ENCODE results near the gene CLCF1. TPM values are rescaled to one million over a fixed set of nuclear protein-coding genes. Genes with fewer than 3 reads are reported as not detected.

The CLCF1 gene
- polyA plus RNA-seq, 1 of the 3 experiments (the other 2 are of a cell fraction) = 27.0 TPM

- Histone ChIP-seq H3K79me2 (ENCODE audit: insufficient read depth) (0 out of 2 replicates have a peak, but pooled peaks cover 4% of the 10 kb centered on the region), H3K4me2 (no peak overlapping the region), H3K4me1 (ENCODE audit: control insufficient read depth in 1 of 2, insufficient read depth in 2 of 2, low read depth in 1 of 2, low read length in 1 of 2) (peaks cover 4 to 27% of the 10 kb centered on the region in 2 experiments; a peak in 1 of 4 replicates), H3K27me3 (ENCODE audit: insufficient read depth) (no peaks in the 10 kb centered on the region), H3K9me2 (no peaks in the 10 kb centered on the region), H3K36me3 (replicated peaks in 1 of 2; ENCODE audit: control insufficient read depth in 1 of 2, insufficient read depth in 2 of 2, low read length in 1 of 2) (no peaks in the 10 kb centered on the region), H3K9me3 (no peaks in the 10 kb centered on the region), H3F3A (replicated peaks; ENCODE audit: insufficient read depth) (peaks cover 23% of the 10 kb centered on the region), H4K20me1 (ENCODE audit: insufficient read depth) (no peaks in the 10 kb centered on the region), H3K27ac (ENCODE audit: low read depth in 2 of 2, low read length in 1 of 2) (no peak overlapping the region), H3K9ac (no peak overlapping the region), H2AFZ (ENCODE audit: low read depth) (no peak overlapping the region), H3K4me3 (ENCODE audit: low read depth in 2 of 2, low read length in 1 of 2) (no peak overlapping the region)
- 92% methylated on average over 9 of the region's 9 CpGs for WGBS (ENCODE audit: low lambda C conversion rate)
- CTCF ChIA-PET = interaction anchor here (0.8 to 12.0 kb wide), 5 partner anchors 27 to 196 kb away, joined by 3 to 274 read pairs (median 6); partner anchors contain the start of genes ANKRD13D, GRK2 and KDM2A
- POLR2A ChIA-PET = no interaction called here
- TF ChIP-seq RFX5 (IDR thresholded peaks at IDR 0.05; ENCODE audit: low read length) = no peak
- no peak for DNase-seq
Observed at GRCh38 chr11:67315325-67315909, 58.0 kb downstream of the CLCF1 start.

- Histone ChIP-seq H4K20me1 (ENCODE audit: insufficient read depth) (no peaks in the 10 kb centered on the region), H3K27me3 (ENCODE audit: insufficient read depth) (no peaks in the 10 kb centered on the region), H3K4me1 (ENCODE audit: control insufficient read depth in 1 of 2, insufficient read depth in 2 of 2, low read depth in 1 of 2, low read length in 1 of 2) (peaks cover 4 to 27% of the 10 kb centered on the region in 2 experiments; a peak in 1 of 4 replicates), H2AFZ (ENCODE audit: low read depth) (no peak overlapping the region), H3F3A (replicated peaks; ENCODE audit: insufficient read depth) (peaks cover 23% of the 10 kb centered on the region), H3K27ac (ENCODE audit: low read depth in 2 of 2, low read length in 1 of 2) (no peak overlapping the region), H3K4me2 (no peak overlapping the region), H3K79me2 (ENCODE audit: insufficient read depth) (0 out of 2 replicates have a peak, but pooled peaks cover 4% of the 10 kb centered on the region), H3K4me3 (ENCODE audit: low read depth in 2 of 2, low read length in 1 of 2) (no peak overlapping the region), H3K9ac (no peak overlapping the region), H3K36me3 (replicated peaks in 1 of 2; ENCODE audit: control insufficient read depth in 1 of 2, insufficient read depth in 2 of 2, low read length in 1 of 2) (no peaks in the 10 kb centered on the region), H3K9me2 (no peaks in the 10 kb centered on the region), H3K9me3 (no peaks in the 10 kb centered on the region)
- DNase-seq = no peak
- TF ChIP-seq EP300 (IDR thresholded peaks at IDR 0.05; ENCODE audit: borderline replicate concordance in 1 of 2, low read depth in 1 of 2, low read length in 1 of 2) (no peak), TAF1 (IDR thresholded peaks at IDR 0.05; ENCODE audit: borderline replicate concordance, low read depth, low read length) (no peak), USF1 (IDR thresholded peaks at IDR 0.05; ENCODE audit: borderline replicate concordance, low read depth) (no peak), MXI1 (IDR thresholded peaks at IDR 0.05; ENCODE audit: low read depth, low read length) (no peak), RXRA (IDR thresholded peaks at IDR 0.05; ENCODE audit: borderline replicate concordance, low read depth) (no peak), YY1 (IDR thresholded peaks at IDR 0.05; ENCODE audit: low read depth) (no peak)
- ChIA-PET POLR2A (no interaction called here), CTCF (interaction anchor here (0.8 to 12.0 kb wide), 6 partner anchors 25 to 260 kb away, joined by 3 to 274 read pairs (median 5); partner anchors contain the start of genes ANKRD13D and GRK2)
- 81% methylated on average over 2 of the region's 2 CpGs for WGBS (ENCODE audit: low lambda C conversion rate)
Observed at GRCh38 chr11:67314218-67314617, 59.2 kb downstream of the CLCF1 start.

Small RNA genes lying within 50 kb of the gene (small RNA-seq; reads per million reads assigned to genes)
- 0 reads per million in 7 experiments for gene RN7SKP239
- 0 reads per million in 7 experiments for gene RNU6-1238P

Other genes starting within 250 kb of the CLCF1 start
- 44.6 and 48.5 TPM in 2 replicates for gene GRK2, start 107.1 kb downstream of the CLCF1 start, polyA plus RNA-seq (2012; rRNA removed)
- 50.2 and 51.4 TPM in 2 replicates for gene ANKRD13D, start 84.3 kb downstream of the CLCF1 start, polyA plus RNA-seq (2012; rRNA removed)
- gene SSH3, start 70.1 kb downstream of the CLCF1 start, polyA plus RNA-seq (2012; rRNA removed) = 13.5 and 17.1 TPM in 2 replicates
- gene POLD4, start 20.1 kb downstream of the CLCF1 start, polyA plus RNA-seq (2012; rRNA removed) = 80.4 and 89.4 TPM in 2 replicates
- gene RAD9A, start 18.4 kb upstream of the CLCF1 start, polyA plus RNA-seq (2012; rRNA removed) = 21.5 and 22.3 TPM in 2 replicates
- gene PPP1CA, start 28.3 kb upstream of the CLCF1 start, polyA plus RNA-seq (2012; rRNA removed) = 210 and 261 TPM in 2 replicates
- 0.05 TPM in 1 of 2 replicates, not detected in the other for gene TBC1D10C, start 30.5 kb upstream of the CLCF1 start, polyA plus RNA-seq (2012; rRNA removed)
- 0.15 and 0.23 TPM in 2 replicates for gene CARNS1, start 42.1 kb upstream of the CLCF1 start, polyA plus RNA-seq (2012; rRNA removed)
- gene RPS6KB2, start 54.9 kb upstream of the CLCF1 start, polyA plus RNA-seq (2012; rRNA removed) = 52.0 and 53.2 TPM in 2 replicates
- 1.3 and 1.4 TPM in 2 replicates for gene PTPRCAP, start 64.1 kb upstream of the CLCF1 start, polyA plus RNA-seq (2012; rRNA removed)
- 195 and 220 TPM in 2 replicates for gene CORO1B, start 69.9 kb upstream of the CLCF1 start, polyA plus RNA-seq (2012; rRNA removed)
- not detected in 2 replicates for gene GPR152, start 79.1 kb upstream of the CLCF1 start, polyA plus RNA-seq (2012; rRNA removed)
- gene CABP4, start 81.8 kb upstream of the CLCF1 start, polyA plus RNA-seq (2012; rRNA removed) = not detected in 2 replicates
- gene TMEM134, start 95.7 kb upstream of the CLCF1 start, polyA plus RNA-seq (2012; rRNA removed) = 132 and 135 TPM in 2 replicates
- gene AIP, start 109.4 kb upstream of the CLCF1 start, polyA plus RNA-seq (2012; rRNA removed) = 192 and 207 TPM in 2 replicates
- gene PITPNM1, start 131.8 kb upstream of the CLCF1 start, polyA plus RNA-seq (2012; rRNA removed) = 24.2 and 24.4 TPM in 2 replicates
- 32.8 and 47.9 TPM in 2 replicates for gene CDK2AP2, start 134.6 kb upstream of the CLCF1 start, polyA plus RNA-seq (2012; rRNA removed)
- gene CABP2, start 149.8 kb upstream of the CLCF1 start, polyA plus RNA-seq (2012; rRNA removed) = not detected in 2 replicates
- 488 and 745 TPM in 2 replicates for gene GSTP1, start 210.2 kb upstream of the CLCF1 start, polyA plus RNA-seq (2012; rRNA removed)
- 220 and 278 TPM in 2 replicates for gene NDUFV1, start 233.3 kb upstream of the CLCF1 start, polyA plus RNA-seq (2012; rRNA removed)